ENCODE measurements around the gene ZNF366.

Gene ZNF366

DNA sequence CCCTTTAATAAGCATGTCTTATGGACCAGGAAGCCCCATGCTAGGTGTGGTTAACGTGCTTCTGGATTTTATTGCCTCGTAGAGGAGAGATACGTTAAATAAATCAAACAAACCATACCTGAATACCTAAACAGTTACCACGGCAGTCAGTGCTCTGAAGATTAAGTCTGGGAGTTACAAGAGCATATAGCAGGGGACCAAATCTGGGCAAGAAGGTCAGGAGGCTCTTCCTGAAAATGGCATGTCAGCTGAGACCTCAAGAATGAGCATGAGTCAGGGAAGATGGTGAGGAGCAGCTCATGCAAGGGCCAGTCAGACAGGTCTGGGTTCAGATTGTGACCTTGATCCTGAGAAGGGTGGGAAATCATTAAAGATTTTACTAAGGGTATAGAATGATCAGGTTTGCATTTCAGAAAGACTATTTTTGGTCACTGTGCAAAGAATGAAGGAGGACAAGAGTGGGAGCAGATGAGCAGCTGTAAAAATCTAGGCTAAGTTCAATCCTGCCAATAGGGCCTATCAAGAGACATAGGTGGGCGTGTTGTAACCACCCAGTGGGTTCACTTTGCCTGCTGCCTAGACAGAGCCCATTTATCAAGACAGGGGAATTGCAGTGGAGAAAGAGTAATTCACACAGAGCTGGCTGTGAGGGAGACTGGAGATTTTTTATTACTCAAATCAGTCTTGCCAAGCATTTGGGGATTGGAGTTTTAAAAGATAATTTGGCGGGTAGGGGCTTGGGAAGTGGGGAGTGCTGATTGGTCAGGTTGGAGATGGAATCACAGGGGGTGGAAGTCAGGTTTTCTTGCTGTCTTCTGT, 4.8 kb upstream of the ZNF366 start:
- H3K4me3 ChIP-seq (replicated peaks; ENCODE audit: low read depth, low read length), result no peak overlapping the region
- TF ChIP-seq, protein P1, sequence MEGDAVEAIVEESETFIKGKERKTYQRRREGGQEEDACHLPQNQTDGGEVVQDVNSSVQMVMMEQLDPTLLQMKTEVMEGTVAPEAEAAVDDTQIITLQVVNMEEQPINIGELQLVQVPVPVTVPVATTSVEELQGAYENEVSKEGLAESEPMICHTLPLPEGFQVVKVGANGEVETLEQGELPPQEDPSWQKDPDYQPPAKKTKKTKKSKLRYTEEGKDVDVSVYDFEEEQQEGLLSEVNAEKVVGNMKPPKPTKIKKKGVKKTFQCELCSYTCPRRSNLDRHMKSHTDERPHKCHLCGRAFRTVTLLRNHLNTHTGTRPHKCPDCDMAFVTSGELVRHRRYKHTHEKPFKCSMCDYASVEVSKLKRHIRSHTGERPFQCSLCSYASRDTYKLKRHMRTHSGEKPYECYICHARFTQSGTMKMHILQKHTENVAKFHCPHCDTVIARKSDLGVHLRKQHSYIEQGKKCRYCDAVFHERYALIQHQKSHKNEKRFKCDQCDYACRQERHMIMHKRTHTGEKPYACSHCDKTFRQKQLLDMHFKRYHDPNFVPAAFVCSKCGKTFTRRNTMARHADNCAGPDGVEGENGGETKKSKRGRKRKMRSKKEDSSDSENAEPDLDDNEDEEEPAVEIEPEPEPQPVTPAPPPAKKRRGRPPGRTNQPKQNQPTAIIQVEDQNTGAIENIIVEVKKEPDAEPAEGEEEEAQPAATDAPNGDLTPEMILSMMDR (IDR thresholded peaks at IDR 0.05; ENCODE audit: low read length, missing control alignments), result no peak
- no peak for DNase-seq (ENCODE audit: low read depth)

DNA sequence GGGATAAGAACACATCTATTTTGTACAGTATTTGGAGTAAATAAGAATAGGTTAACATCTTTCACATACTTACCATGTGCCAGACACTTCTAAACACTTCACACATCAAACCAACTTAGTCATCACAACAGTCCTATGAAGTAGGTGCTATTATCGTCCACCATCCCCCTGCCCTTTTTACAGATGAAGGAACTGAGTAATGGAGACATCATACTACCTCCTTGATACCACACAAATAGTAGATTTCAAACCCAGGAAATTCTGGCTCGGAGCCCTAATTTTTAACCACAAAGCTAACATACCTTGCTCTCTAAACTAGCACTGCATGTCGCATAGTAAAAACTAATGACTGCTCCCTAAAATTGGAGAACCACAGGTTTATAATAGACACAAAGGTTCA, 4.2 kb upstream of the ZNF366 start:
- TF ChIP-seq, protein P1 (IDR thresholded peaks at IDR 0.05; ENCODE audit: low read length, missing control alignments), result no peak
- H3K4me3 ChIP-seq (replicated peaks; ENCODE audit: low read depth, low read length), result no peak overlapping the region
- no peak for DNase-seq (ENCODE audit: low read depth)

- peak; percentile 66 for DNase-seq (ENCODE audit: low read depth)
- TF ChIP-seq, protein P1 (IDR thresholded peaks at IDR 0.05; ENCODE audit: low read length, missing control alignments), result no peak
- H3K4me3 ChIP-seq (replicated peaks; ENCODE audit: low read depth, low read length), result no peak overlapping the region
Measured at GRCh38 chr5:72510610-72511181, 3.5 kb upstream of the ZNF366 start.

GRCh38 chr5:72509401-72509800, 2.2 kb upstream of the ZNF366 start:
- TF ChIP-seq, protein P1 (IDR thresholded peaks at IDR 0.05; ENCODE audit: low read length, missing control alignments), result no peak
- no peak overlapping the region for H3K4me3 ChIP-seq (replicated peaks; ENCODE audit: low read depth, low read length)
- DNase-seq (ENCODE audit: low read depth), result no peak

DNA sequence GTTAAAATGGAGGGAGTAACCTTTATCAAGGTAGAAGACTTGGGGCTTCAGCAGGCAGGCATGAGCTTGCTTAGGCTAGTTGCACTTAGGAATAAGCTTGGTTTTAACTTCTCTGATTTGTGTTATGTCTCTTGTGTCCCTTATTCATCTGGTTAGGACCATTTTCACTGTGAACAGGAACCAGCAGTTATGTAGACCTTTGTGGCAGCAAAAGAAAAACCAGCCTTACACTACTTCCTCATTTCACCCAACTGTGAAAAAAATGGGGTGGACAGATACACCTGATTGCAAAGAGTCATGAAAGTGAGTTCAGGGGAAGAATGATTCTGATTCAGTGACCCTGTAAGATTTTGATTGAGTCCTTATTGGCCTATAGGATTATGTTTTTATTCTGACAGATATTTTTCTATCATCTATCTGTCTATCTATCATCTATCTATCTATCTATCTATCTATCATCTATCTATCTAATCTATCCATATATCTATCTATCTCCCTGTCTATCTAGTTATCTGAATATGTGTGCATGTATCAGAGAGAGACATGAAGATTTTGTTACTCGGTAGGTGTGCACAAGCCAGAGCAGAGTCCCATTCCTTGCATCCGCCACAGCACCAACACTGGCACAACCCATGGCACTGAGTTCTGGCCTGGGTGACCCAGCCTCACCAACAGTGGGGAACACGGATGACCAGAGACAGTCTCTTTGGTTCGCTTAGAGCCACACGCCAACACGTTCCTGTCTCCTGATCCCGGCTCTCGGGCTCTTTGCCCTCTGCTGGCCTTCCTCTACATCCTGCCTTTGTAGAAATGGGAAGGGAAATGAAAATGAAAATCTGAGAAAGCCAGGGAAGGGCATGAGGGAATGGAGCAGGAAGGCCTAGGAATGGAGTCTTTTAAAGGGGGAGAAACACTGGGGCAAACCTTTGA, 1.3 kb upstream of the ZNF366 start:
- H3K4me3 ChIP-seq (replicated peaks; ENCODE audit: low read depth, low read length), result no peak overlapping the region
- no peak for DNase-seq (ENCODE audit: low read depth)

DNA sequence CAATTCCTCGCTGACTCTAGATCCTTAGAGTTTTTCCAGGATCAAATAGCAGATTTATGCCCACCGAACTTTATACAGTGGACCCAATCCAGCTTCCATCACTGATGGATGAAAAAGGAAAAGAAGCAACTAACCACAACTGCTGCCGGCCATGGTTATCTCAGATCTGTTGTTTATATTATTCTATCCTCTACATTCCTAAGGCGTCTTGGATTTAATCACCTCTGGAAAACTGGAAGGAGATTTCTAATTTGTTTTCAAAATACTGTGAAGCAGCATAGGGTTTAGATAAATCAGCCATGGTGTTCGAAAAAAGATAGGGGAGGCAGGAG, 663 bp upstream of the ZNF366 start:
- TF ChIP-seq, protein P1 (IDR thresholded peaks at IDR 0.05; ENCODE audit: low read length, missing control alignments), result no peak
- DNase-seq (ENCODE audit: low read depth), result no peak
- no peak overlapping the region for H3K4me3 ChIP-seq (replicated peaks; ENCODE audit: low read depth, low read length)

More for the DNA sequence above, 1.3 kb upstream of the ZNF366 start:
- TF ChIP-seq, protein P1 (IDR thresholded peaks at IDR 0.05; ENCODE audit: low read length, missing control alignments), result no peak
